Caki2 (cell line): ENCODE results near the gene MARK3. TPM values are rescaled to one million over a fixed set of nuclear protein-coding genes. Genes with fewer than 3 reads are reported as not detected.

Experiments used
- DNase-seq: peaks from one replicate; pipeline ENCODE4 v3.0.0-alpha.2; 2015; ENCODE audit warnings: low read depth
- in situ Hi-C: cut with HindIII; loops from 2 replicates; pipeline ENCODE4 v1.10.0; 2016; ENCODE audit warnings: low sequenced_read_pairs, low pct_unique_long_range_greater_than_20kb, mixed read lengths
- total RNA-seq: library from RNA; depleted of rRNA; stranded (reverse); fragments of >200 nt; shearing (Covaris generic); gene quantifications from 2 replicates; pipeline ENCODE4 v1.2.3, GENCODE V29; 2014; ENCODE audit warnings: low replicate concordance

Gene MARK3
- total RNA-seq, 1 experiment from 2014 or later = 17.8 TPM

- DNase-seq = no peak
These were observed 68.6 kb downstream of the MARK3 start for GRCh38 chr14:103453791-103454190.

GRCh38 chr14:103456167-103456835 is 71.1 kb downstream of the MARK3 start:
- DNase-seq = no peak
- in situ Hi-C loops = no loop called here

More at GRCh38 chr14:103453791-103454190, 68.6 kb downstream of the MARK3 start:
- in situ Hi-C loops = no loop called here

GRCh38 chr14:103460415-103460814 is 75.2 kb downstream of the MARK3 start:
- no peak for DNase-seq
- in situ Hi-C loops = loop anchor here (10.0 kb wide), 1 partner anchor 56 kb away; no protein-coding TSS in a partner anchor

- in situ Hi-C loops = loop anchor here (10.0 kb wide), 1 partner anchor 58 kb away; no protein-coding TSS in a partner anchor
- DNase-seq = no peak
These were observed 77.9 kb downstream of the MARK3 start for GRCh38 chr14:103463149-103463548.

- DNase-seq = no peak
- in situ Hi-C loops = loop anchor here (10.0 kb wide), 1 partner anchor 59 kb away; no protein-coding TSS in a partner anchor
These were observed 78.6 kb downstream of the MARK3 start for GRCh38 chr14:103463851-103464250.

- in situ Hi-C loops = no loop called here
- DNase-seq = no peak
These were observed 87.7 kb downstream of the MARK3 start for GRCh38 chr14:103472939-103473338.

- DNase-seq = no peak
- in situ Hi-C loops = no loop called here
These were observed 89.7 kb downstream of the MARK3 start for GRCh38 chr14:103474893-103475292.

GRCh38 chr14:103476065-103476464 is 90.8 kb downstream of the MARK3 start:
- in situ Hi-C loops = no loop called here
- no peak for DNase-seq

GRCh38 chr14:103476631-103477030 is 91.4 kb downstream of the MARK3 start:
- no peak for DNase-seq
- in situ Hi-C loops = no loop called here

GRCh38 chr14:103480595-103480994 is 95.4 kb downstream of the MARK3 start:
- in situ Hi-C loops = no loop called here
- no peak for DNase-seq

- in situ Hi-C loops = no loop called here
- DNase-seq = peak; percentile 19
These were observed 98.4 kb downstream of the MARK3 start for GRCh38 chr14:103483600-103483999.

- no peak for DNase-seq
- in situ Hi-C loops = no loop called here
These were observed 100.3 kb downstream of the MARK3 start for GRCh38 chr14:103485504-103485903.

GRCh38 chr14:103488071-103488470 is 102.9 kb downstream of the MARK3 start:
- in situ Hi-C loops = no loop called here
- no peak for DNase-seq

GRCh38 chr14:103488960-103489359 is 103.7 kb downstream of the MARK3 start:
- DNase-seq = no peak

GRCh38 chr14:103489621-103490020 is 104.4 kb downstream of the MARK3 start:
- in situ Hi-C loops = no loop called here
- DNase-seq = no peak

More at GRCh38 chr14:103488960-103489359, 103.7 kb downstream of the MARK3 start:
- in situ Hi-C loops = no loop called here

- in situ Hi-C loops = no loop called here
- no peak for DNase-seq
These were observed 106.5 kb downstream of the MARK3 start for GRCh38 chr14:103491691-103492090.

- no peak for DNase-seq
- in situ Hi-C loops = no loop called here
These were observed 107.1 kb downstream of the MARK3 start for GRCh38 chr14:103492156-103492925.

- no peak for DNase-seq
- in situ Hi-C loops = no loop called here
These were observed 110.6 kb downstream of the MARK3 start for GRCh38 chr14:103495854-103496253.

- DNase-seq = no peak
- in situ Hi-C loops = no loop called here
These were observed 111.6 kb downstream of the MARK3 start for GRCh38 chr14:103496776-103497175.
